Activated naive CD4-positive, alpha-beta T cell treated with Interleukin-2 at 50 U/mL for 16 hours (primary cell): ENCODE data around the gene PPM1H.

ENCODE experiments used
- DNase-seq: peaks from one replicate; pipeline ENCODE4 v3.0.0-alpha.2; 2020

PPM1H gene

DNA sequence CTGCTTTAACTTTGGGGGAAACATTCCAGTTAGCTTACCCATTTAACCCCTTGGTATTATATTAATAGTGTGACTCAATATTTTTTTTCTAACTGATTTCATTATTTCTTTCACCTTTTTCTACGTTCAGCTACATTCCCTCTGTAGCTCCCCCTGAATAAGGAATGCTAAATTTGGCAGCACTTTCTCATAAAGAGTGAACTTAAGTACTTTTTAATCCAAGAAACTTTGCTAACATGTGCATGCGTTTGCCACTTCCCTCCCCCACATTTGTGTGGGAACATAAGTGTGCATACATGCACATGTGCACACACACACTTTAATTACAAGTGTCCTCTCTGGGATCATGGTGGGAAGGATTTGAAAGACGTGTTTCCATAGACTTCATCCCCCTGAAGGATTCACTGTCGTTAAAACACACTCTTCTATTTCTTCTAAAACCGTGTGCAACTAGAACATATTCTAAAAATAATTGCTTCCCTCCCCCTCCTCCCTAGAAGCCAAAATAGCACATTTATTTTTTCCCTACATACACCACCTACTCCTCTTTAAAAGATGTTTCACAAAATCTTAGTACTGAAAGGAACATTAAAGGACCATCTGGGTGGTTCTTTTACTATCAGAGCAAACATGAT lies 142.6 kb downstream of the PPM1H start:
- no peak for DNase-seq

- no peak for DNase-seq
Measured at GRCh38 chr12:62789851-62790250, 145.1 kb downstream of the PPM1H start.

DNA sequence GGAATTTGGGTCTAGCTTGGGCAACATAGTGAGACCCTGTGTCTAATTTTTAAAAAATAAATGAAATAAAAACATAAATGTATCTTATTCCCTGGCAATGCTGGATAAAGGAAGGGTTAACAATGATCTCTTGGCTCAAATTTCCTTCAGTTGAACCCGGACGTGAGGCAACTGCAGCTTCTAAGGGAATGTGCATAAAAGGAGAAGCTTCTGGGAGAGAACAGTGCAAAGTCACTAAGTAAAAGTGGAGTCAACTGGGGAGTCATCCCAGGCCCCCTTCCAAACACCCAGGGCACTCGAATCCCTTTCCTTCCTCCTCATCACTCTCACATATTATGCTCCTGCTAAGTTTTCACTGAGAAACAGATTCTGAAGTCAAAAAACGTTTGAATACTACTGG lies 147.3 kb downstream of the PPM1H start:
- no peak for DNase-seq

- DNase-seq: no peak
Measured at GRCh38 chr12:62787023-62787422, 147.9 kb downstream of the PPM1H start.

DNA sequence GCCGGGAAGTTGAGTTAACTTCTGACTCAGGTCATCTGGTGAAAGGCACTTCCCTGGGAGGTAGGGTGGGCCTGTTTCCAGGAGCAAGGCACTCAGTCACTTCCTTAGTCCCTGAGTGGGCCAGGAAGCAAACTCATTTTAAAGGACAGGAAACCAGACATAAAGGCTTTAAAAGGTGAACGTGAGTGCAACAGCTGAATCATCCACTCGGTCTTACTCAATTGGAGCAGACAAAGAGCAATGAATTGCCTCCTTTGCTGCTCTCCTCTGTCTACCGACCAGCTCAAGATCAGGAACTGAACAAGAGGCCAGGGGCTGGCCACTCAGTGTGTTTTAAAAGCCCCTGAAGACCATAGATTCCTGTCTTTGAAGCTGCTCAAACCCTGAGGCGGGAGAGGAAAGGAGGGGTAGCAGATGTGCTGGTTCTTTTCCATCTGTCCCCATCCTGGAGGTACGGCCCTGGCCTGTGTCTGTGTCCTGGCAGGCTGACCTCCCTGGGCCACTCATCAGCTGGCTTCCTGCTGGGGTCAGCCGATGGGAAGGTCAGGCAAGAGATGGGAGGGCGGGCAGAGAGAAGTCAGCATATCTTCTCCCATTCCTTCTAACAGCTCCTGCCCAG lies 148.9 kb downstream of the PPM1H start:
- no peak for DNase-seq

DNA sequence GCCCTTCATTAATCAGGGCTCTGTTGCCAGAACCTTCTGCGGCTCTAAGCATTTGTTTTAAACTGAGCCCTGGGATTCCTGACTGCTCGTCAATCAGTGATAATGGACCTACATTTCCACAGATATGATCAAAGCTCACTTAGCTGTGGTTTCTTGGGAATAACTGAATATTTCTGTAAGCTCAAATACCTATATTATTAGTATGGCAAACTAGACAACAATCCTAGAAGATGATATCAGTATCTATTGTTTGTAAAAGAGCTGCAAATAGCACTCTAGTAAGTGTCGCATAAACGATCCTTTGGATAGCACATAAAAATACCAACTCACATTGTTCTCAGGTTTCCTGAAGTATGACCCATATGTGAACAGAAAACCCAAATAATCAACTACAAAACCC lies 150.4 kb downstream of the PPM1H start:
- DNase-seq: no peak

GRCh38 chr12:62783881-62784280 lies 151.1 kb downstream of the PPM1H start:
- DNase-seq: no peak

DNA sequence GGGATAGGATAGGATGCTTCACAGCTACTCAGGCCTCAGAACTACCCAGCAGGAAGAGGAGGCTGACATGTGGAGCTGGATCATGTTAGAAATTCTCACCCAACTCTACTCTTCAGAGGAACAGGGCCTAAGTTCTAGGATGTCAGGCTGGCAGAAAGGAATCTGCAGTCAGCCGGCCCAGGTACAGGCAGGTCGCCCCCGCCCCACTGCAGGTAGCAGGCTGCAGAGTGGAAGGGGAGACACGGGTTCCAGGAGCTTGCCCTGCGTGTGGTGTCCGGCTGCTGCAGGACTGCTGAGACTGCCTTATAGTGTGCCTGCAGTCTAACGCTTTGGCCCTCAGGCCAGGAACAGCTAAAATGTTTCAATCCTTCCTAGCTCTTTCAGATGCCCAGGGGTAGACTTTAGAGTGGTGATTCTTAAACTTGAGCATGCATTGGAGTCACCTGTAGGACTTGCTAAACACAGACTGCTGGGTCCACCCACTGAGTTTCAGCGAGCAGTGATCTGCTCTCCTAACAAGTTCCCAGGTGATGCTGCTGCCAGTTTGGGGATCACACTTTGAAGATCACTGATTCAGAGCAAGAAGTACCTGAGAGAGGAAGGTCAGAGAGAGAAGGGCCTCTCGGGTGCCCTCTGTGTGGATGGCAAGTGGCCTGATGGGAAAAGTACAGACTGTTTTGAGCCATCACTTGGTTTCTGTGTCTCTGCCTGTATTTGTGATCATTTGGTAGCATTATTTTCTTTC lies 153.6 kb downstream of the PPM1H start:
- DNase-seq: no peak

DNA sequence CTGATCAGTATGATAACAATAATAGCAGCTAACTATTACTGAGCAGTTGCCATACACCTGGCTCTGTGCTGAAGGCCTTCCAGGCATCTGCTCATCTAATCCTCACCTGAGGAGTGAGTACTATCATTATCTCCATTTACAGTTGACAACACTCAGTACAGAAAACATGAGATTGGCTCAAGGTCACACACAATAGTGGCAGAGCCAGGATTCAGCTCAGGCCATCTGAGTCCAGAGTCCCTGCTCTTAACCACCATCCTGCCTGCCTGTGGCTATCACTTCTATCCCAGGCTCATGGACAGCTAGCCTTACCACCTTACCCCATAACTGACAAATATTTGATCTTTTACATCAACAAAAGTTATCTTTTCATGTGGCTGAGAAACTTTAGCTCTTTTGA lies 155.5 kb downstream of the PPM1H start:
- DNase-seq: no peak

DNA sequence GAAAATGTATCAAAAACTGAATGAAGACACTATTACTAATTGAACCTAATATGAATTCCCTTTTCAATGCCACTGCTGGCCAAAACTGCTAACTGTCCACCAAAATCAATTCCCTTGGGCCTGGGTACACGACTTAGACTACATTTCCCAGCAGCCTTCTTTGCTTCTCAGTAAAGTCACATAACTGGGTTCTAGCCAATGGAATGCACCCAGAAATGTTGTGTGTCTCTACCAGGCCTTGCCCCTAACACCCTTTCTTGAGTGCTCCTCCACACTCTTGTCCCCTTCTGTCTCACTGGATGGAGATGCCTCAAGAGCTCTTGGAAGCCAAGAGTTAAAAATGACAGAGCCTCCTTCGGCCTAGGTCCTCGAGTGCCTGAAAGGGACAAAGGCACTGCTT lies 156.8 kb downstream of the PPM1H start:
- DNase-seq: no peak

DNA sequence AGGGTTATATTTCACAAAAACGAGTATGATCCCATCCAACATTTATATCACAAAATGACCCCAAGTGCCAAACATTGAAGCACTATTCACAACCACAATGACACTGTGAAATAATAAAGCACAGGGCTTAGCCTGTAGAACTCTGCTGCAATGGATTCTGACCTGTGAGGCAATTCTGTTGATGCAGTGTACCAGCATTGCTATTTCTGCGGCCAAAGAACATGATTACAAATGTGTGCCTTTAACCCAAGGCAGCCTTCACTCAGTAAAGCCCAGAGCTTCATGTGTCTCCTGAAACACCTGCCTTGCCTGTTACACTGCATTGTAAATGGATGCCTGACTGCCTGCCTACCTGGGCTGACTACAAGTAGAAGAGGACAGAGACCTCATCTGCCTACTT lies 158.0 kb downstream of the PPM1H start:
- DNase-seq: no peak

GRCh38 chr12:62776575-62776974 lies 158.4 kb downstream of the PPM1H start:
- no peak for DNase-seq

DNA sequence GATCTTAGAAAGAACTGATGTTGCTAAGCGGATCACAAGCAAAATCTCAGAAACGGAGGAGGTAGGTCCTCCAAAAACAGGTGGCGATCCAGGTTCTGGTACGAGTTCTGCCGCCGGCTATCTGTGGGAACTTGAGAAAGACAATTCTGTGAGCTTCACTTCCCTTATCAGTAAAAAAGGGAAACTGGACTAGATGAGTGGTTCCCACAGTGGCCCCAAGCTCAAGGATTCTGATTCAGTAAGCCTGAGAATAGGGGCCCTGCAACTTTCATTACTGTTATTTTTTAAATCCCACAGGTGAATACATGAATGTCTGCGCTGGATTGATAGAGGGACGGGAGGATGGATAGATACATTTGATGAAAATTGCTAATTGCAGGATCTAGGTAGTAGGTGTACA lies 160.2 kb downstream of the PPM1H start:
- DNase-seq: no peak

DNA sequence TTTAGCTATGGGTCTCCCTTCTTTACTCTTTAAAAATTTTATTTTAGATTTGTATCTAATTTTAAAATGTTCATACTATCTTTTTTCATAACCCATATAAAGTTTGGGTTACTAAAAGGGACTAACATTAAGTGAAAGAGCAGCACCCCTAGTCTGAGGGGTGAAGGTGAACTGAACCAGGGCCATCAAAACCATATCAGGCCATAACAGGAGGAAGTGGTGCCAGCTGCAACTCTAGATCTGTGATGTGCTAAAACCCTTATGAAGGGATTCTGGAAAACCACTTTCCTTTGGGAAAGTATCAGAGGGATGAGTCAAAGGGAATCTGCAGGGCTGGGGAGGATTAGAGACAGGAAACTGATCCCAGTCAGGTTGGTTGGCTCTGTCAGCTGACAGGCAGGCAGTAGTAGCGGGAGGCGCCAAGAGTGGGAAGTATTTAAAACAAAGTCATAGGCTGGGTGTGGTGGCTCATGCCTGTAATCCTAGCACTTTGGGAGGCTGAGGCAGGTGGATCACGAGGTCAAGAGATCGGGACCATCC lies 162.5 kb downstream of the PPM1H start:
- DNase-seq: no peak

DNA sequence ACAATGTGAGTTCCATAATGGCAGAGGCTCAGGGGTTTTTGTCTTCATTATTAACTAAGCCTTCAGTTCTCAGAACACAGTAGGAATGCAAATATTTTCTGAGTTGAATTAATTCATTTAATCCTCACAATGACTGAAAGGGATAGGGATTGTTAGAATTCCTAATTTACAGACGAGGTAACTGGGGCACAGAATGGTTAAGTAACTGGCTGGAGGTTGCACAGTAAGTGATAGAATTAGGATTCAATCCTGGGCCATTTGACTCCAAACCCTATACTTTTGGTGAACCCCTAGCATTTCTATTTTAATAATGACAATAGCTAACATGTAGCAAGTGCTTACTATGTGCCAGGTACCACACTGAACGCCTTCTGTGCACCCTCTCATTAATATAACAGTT lies 163.1 kb downstream of the PPM1H start:
- DNase-seq: no peak

- DNase-seq: no peak
Measured at GRCh38 chr12:62770381-62770780, 164.6 kb downstream of the PPM1H start.

GRCh38 chr12:62769076-62769619 lies 165.8 kb downstream of the PPM1H start:
- no peak for DNase-seq

- DNase-seq: no peak
Measured at GRCh38 chr12:62767946-62768345, 167.0 kb downstream of the PPM1H start.

DNA sequence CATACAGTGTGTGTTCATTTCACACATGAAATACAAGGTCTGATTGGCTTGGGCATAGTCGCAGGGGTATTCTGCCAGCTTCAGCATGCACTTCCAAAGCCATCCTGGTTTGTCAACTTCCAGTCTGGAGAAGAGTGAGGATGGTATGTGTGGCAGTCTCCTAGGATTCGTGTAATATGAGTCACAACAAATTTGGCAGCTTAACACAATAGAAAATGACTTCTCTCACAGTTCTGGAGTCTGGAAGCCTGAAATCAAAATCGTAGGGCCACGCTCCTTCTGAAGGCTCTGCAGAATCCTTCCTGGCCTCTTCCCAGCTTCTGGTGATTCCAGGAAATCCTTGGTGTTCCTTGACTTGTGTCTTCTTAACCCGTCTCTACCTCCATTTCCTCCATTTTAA lies 167.5 kb downstream of the PPM1H start:
- DNase-seq: no peak

DNA sequence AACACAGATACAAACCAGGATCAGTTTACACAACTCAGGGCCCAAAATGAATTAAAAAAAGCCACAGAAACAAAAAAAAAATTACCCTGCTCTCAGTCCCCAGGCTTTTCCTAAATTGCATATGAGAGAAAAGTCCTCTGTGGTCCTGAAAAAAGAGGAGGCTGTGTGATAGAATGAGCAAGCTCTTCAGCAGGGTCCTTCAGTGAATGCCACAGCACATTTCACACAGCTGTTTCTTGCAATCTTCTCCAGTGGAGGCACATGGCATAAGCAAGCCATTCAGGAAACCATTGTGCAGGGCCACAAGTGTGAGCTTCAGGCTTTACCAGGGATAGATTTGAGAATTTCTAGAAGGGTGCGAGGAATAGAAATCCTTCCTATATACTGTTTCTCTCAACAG lies 168.5 kb downstream of the PPM1H start:
- no peak for DNase-seq

GRCh38 chr12:62763861-62764645 lies 170.9 kb downstream of the PPM1H start:
- DNase-seq: no peak

GRCh38 chr12:62763312-62763711 lies 171.6 kb downstream of the PPM1H start:
- no peak for DNase-seq

GRCh38 chr12:62762645-62763044 lies 172.3 kb downstream of the PPM1H start:
- DNase-seq: no peak
